HG03280 (cell line): ENCODE data around the gene SNX30.

Source experiments
- ATAC-seq: cut with Tn5 transposase; IDR thresholded peaks from one replicate; pipeline ENCODE4 v1.9.1; 2021; ENCODE audit warnings: mild to moderate bottlenecking, moderate library complexity; ENCODE audit not compliant: unreplicated experiment

Gene SNX30

GRCh38 chr9:112914524-112914923 is 164.0 kb downstream of the SNX30 start:
- no peak for ATAC-seq

DNA sequence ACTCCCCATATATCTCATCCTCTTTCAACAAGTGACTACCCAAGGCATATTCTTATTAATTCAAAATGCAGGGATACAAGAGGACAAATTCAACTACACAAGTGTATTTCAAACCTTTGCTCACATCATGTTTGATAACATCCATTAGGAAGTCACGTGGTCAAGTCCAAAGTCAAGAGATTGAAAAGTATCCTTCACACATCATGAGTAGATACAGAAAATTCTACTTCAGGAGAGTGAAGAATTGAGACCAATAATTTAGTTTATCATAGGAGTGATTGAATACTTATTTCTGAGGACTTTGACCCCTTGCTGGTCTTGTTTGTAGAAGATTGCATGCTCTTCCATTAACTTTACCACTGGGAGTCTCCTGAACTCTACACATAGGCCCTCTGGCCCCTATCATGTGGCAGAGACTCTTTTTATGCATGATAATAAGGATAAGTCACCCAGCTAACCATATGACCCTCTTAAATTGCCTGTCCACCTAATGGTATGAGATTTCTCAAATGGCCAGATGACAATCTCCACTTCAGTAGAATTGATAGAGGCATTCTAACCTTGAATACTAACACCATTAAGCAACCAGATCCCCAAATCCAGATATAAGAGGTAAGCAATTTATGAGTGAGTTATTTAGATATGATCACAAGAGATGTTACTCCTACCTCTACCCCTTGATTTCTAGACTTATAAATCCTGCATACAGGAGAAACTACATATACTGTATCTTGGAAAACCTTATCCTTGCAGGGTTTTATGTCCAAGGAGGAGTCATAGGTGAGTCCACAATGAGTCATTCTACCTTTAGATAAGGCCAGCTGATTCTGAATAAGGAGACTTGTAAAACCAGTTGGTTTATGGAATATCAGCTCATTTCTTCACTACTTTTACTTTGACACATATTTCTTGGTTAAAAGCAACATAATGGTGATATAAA is 166.8 kb downstream of the SNX30 start:
- ATAC-seq, result no peak

DNA sequence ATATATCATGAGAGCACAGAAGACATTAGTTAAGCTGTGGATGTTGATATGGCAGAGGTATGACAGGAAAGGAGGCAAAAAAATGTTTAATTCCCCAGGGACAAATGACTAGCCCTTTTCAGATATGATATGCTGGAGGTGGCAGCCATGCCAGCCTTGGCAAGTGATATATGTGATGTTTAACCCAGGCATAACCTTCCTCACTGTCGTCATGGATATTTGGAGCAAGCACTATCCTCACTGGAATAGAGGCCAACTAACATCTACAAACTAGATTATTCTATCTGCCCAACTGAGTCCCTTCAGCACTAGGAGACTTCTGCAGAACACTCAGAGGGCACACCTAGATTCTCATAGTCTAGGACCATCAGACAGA is 167.4 kb downstream of the SNX30 start:
- no peak for ATAC-seq

GRCh38 chr9:112921549-112921948 is 171.0 kb downstream of the SNX30 start:
- no peak for ATAC-seq
